OCI-LY3 (cell line): ENCODE measurements around the gene KMT2E.
"Not testable (repeated sequence)": the region's sequence is repeated elsewhere in the genome, so short reads cannot be mapped to it uniquely, and the experiment has no call there.

ENCODE experiments used
- CTCF ChIP-seq: fragments of 200-600, 300-600 bp; sonication (generic); IDR thresholded peaks from 2 replicates; pipeline ENCODE4 v1.5.1; 2014; ENCODE audit warnings: antibody characterized with exemption, low read length, low read depth
- EZH2phosphoT487 ChIP-seq: fragments of 200-600 bp; shearing (Covaris generic); IDR thresholded peaks from 2 replicates; pipeline ENCODE4 v1.6.1; 2018; ENCODE audit warnings: antibody characterized with exemption, mixed run types, low read depth

- not testable (repeated sequence) for TF ChIP-seq CTCF, EZH2phosphoT487
These were observed 14.9 kb downstream of the KMT2E start for GRCh38 chr7:105028941-105029340.
